GM12878 (cell line): ENCODE data around the gene MIEF1. TPM values are rescaled to one million over a fixed set of nuclear protein-coding genes. Genes with fewer than 3 reads are reported as not detected.

Experiments used
- CREM ChIP-seq: IDR thresholded peaks from 2 replicates; pipeline ENCODE4 v1.6.1; 2014; ENCODE audit warnings: antibody characterized with exemption, low read depth
- NFYB ChIP-seq: IDR thresholded peaks from 2 replicates; pipeline ENCODE4 v1.6.1; 2011; ENCODE audit warnings: low read depth, mild to moderate bottlenecking, low read length, improper control_type of control experiment, moderate library complexity; ENCODE audit not compliant: insufficient read depth
- polyA plus RNA-seq, 11 experiments: library from polyadenylated mRNA; depleted of rRNA in 4 of 11; unstranded in 6 of 11; stranded (reverse) in 5 of 11; fragments of >200 nt; fragmentation: Nextera tagmentation in 4 of 11; fragmentation: Illumina TruSeq in 1 of 11; extraction: Ambion mirVana in 4 of 11; extraction: Trizol in 1 of 11; gene quantifications; 1 replicate in 1 of 11; 2 replicates in 10 of 11; pipeline versions ENCODE4 v1.2.1 to v1.2.3, GENCODE V29; 2011 to 2016; ENCODE audit warnings: inconsistent platforms in 2 of 11, missing spikeins in 2 of 11, low read depth in 1 of 11
- total RNA-seq, 4 experiments: library from RNA; depleted of rRNA in 3 of 4; stranded (reverse); fragments of >200 nt in 3 of 4; fragmentation: Illumina TruSeq in 1 of 4; extraction: Trizol in 1 of 4; gene quantifications; 2 replicates each; pipeline versions ENCODE4 v1.2.1 to v1.2.3, GENCODE V29; 2013 to 2021
- TF ChIP-seq, protein P1 (sequence below): fragments of 450-650 bp; IDR thresholded peaks from 2 replicates; pipeline ENCODE4 v1.6.1; 2016; ENCODE audit warnings: mild to moderate bottlenecking, moderate library complexity, borderline replicate concordance
- TF ChIP-seq, protein P2 (sequence below): fragments of 450-650 bp; IDR thresholded peaks from 2 replicates; pipeline ENCODE4 v1.6.1; 2018; ENCODE audit warnings: mild to moderate bottlenecking, low read depth, moderate library complexity; ENCODE audit not compliant: partially characterized antibody

Gene MIEF1
- total and polyA plus RNA-seq, 10 of the 15 experiments (the other 5 are each of a cell fraction or from before 2014, with no cell fraction given) = 12.4 to 52.3 (median 29.3) TPM

DNA sequence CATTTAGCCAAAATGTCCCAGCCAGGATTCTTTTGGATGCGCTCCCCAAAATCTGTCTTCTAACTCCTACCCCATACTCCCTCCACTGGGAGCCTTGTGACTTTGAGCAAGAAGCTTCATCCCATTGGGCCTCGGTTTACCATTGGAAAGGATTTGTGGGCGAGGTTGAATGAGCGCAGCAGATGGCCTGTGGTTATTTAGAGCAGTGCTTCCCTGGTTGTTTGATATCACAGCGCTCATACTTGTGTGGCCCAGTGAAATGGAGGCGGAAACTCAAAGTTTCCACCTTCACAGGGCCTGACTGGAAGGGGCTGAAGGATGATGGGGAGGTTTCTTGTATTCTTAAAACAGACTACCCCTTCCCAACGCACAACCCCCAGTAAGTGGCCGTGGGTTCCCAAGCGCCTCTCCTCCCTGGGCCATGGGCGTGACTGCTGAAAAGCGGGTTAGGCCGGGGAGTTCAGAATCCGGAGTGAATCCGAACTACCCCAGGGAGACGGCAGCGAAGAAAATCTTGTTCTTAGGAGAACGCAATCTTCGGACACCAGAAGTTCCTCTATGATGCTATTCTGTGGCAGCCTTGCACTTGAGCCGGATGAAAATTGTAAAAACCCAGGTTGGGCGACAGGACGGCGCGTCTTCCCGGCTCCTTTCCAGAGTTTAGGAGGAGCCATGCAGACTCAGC lies 17.0 kb downstream of the MIEF1 start (continued):
- TF ChIP-seq, protein P1, sequence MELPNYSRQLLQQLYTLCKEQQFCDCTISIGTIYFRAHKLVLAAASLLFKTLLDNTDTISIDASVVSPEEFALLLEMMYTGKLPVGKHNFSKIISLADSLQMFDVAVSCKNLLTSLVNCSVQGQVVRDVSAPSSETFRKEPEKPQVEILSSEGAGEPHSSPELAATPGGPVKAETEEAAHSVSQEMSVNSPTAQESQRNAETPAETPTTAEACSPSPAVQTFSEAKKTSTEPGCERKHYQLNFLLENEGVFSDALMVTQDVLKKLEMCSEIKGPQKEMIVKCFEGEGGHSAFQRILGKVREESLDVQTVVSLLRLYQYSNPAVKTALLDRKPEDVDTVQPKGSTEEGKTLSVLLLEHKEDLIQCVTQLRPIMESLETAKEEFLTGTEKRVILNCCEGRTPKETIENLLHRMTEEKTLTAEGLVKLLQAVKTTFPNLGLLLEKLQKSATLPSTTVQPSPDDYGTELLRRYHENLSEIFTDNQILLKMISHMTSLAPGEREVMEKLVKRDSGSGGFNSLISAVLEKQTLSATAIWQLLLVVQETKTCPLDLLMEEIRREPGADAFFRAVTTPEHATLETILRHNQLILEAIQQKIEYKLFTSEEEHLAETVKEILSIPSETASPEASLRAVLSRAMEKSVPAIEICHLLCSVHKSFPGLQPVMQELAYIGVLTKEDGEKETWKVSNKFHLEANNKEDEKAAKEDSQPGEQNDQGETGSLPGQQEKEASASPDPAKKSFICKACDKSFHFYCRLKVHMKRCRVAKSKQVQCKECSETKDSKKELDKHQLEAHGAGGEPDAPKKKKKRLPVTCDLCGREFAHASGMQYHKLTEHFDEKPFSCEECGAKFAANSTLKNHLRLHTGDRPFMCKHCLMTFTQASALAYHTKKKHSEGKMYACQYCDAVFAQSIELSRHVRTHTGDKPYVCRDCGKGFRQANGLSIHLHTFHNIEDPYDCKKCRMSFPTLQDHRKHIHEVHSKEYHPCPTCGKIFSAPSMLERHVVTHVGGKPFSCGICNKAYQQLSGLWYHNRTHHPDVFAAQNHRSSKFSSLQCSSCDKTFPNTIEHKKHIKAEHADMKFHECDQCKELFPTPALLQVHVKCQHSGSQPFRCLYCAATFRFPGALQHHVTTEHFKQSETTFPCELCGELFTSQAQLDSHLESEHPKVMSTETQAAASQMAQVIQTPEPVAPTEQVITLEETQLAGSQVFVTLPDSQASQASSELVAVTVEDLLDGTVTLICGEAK = peak; percentile 24; the same call in 1 of the 2 replicates
- TF ChIP-seq, protein P2, sequence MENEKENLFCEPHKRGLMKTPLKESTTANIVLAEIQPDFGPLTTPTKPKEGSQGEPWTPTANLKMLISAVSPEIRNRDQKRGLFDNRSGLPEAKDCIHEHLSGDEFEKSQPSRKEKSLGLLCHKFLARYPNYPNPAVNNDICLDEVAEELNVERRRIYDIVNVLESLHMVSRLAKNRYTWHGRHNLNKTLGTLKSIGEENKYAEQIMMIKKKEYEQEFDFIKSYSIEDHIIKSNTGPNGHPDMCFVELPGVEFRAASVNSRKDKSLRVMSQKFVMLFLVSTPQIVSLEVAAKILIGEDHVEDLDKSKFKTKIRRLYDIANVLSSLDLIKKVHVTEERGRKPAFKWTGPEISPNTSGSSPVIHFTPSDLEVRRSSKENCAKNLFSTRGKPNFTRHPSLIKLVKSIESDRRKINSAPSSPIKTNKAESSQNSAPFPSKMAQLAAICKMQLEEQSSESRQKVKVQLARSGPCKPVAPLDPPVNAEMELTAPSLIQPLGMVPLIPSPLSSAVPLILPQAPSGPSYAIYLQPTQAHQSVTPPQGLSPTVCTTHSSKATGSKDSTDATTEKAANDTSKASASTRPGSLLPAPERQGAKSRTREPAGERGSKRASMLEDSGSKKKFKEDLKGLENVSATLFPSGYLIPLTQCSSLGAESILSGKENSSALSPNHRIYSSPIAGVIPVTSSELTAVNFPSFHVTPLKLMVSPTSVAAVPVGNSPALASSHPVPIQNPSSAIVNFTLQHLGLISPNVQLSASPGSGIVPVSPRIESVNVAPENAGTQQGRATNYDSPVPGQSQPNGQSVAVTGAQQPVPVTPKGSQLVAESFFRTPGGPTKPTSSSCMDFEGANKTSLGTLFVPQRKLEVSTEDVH = no peak
- TF ChIP-seq CREM (0 out of 2 replicates have a peak, but pooled peaks have one; percentile 11), NFYB (no peak)
